ENCODE data around the gene NSRP1.
A peak's percentile ranks its signal among the peaks of the same experiment; 100 is the strongest.

NSRP1 gene

DNA sequence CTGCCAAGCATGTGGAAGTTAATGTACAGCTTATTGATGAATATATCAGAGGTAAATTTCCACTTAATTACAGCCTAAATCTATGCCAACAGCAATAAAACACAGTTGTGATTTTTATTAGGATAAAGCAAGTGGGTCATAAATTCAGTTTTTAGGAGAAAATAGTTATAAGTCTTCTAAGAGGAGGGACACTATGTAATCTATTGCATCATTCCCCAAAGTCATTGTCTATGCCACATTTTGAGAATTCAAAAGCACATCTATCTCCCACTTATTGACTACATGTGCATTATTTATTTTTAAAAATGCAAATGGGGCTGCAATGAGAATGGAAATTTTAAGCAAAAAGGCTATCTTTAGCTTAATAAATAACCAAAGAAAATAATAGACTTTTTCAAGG is 23.7 kb upstream of the NSRP1 start:
- Histone ChIP-seq H3K79me2 (ENCODE audit: insufficient read depth, low read length) (no peaks in the 10 kb centered on the region), H3K9me2 (replicated peaks; ENCODE audit: low read depth, low read length) (no peaks in the 10 kb centered on the region), H3K9me3 (ENCODE audit: insufficient read depth, low read depth, low read length) (no peaks in the 10 kb centered on the region), H3K9ac (ENCODE audit: low read depth, low read length, poor library complexity, severe bottlenecking) (no peak overlapping the region), H3K4me1 (ENCODE audit: insufficient read depth, low read length, poor library complexity, severe bottlenecking) (peaks cover 6% of the 10 kb centered on the region), H3K4me2 (ENCODE audit: low read depth, low read length, poor library complexity, severe bottlenecking) (no peak overlapping the region), H3K27me3 (ENCODE audit: insufficient read depth, low read length, poor library complexity, severe bottlenecking) (no peaks in the 10 kb centered on the region), H3F3A (ENCODE audit: low read depth) (no peaks in the 10 kb centered on the region), H3K36me3 (ENCODE audit: insufficient read depth, low read length) (no peaks in the 10 kb centered on the region), H3K4me3 (ENCODE audit: low read length, poor library complexity, severe bottlenecking) (no peak overlapping the region), H4K20me1 (ENCODE audit: insufficient read depth, low read length, poor library complexity, severe bottlenecking) (no peaks in the 10 kb centered on the region), H2AFZ (ENCODE audit: low read length) (peak overlapping the region; percentile 81)
- no peak for TF ChIP-seq EZH2phosphoT487 (IDR thresholded peaks at IDR 0.05; ENCODE audit: borderline replicate concordance)
- TF ChIP-seq, protein P1, sequence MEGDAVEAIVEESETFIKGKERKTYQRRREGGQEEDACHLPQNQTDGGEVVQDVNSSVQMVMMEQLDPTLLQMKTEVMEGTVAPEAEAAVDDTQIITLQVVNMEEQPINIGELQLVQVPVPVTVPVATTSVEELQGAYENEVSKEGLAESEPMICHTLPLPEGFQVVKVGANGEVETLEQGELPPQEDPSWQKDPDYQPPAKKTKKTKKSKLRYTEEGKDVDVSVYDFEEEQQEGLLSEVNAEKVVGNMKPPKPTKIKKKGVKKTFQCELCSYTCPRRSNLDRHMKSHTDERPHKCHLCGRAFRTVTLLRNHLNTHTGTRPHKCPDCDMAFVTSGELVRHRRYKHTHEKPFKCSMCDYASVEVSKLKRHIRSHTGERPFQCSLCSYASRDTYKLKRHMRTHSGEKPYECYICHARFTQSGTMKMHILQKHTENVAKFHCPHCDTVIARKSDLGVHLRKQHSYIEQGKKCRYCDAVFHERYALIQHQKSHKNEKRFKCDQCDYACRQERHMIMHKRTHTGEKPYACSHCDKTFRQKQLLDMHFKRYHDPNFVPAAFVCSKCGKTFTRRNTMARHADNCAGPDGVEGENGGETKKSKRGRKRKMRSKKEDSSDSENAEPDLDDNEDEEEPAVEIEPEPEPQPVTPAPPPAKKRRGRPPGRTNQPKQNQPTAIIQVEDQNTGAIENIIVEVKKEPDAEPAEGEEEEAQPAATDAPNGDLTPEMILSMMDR (conservative IDR thresholded peaks at IDR 0.05; ENCODE audit: low read length): no peak

DNA sequence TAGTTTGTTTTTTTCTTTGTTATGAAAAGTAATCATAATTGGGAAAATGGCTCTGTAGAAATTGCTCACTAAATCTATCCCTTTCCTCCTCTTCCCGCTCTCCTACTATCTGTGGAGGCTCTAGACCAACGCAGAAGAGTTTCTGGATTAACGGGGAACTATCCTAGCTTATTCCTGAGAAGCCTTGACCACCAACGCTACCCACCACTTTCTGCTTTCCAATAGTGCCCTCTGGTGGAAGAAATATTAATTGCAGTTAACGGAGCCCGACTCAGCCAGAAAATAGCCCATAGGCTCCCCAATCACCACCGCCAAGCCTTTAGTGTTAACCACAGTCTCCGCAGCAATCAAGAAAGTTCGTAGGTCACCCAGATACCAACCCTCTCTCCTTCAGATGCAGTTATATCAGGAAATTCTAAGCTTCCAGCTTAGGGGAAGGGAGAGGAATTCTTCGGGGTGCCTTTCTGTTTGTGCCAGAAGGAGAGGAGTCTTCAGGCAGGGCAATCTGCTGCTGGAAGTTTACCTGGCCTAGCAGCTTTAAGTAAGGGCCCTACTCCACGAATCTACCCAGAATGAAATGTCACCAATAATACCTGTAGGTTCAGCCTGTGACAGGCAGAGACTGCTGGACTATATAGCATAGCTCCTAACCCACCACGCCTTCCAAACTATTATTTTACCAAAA is 23.0 kb upstream of the NSRP1 start:
- Histone ChIP-seq H2AFZ (ENCODE audit: low read length) (peak overlapping the region; percentile 81), H3K9me2 (replicated peaks; ENCODE audit: low read depth, low read length) (no peaks in the 10 kb centered on the region), H4K20me1 (ENCODE audit: insufficient read depth, low read length, poor library complexity, severe bottlenecking) (no peaks in the 10 kb centered on the region), H3K4me1 (ENCODE audit: insufficient read depth, low read length, poor library complexity, severe bottlenecking) (peaks cover 6% of the 10 kb centered on the region), H3K9me3 (ENCODE audit: insufficient read depth, low read depth, low read length) (no peaks in the 10 kb centered on the region), H3K4me2 (ENCODE audit: low read depth, low read length, poor library complexity, severe bottlenecking) (peak overlapping the region; percentile 5), H3K27me3 (ENCODE audit: insufficient read depth, low read length, poor library complexity, severe bottlenecking) (no peaks in the 10 kb centered on the region), H3K9ac (ENCODE audit: low read depth, low read length, poor library complexity, severe bottlenecking) (no peak overlapping the region), H3K79me2 (ENCODE audit: insufficient read depth, low read length) (no peaks in the 10 kb centered on the region), H3K36me3 (ENCODE audit: insufficient read depth, low read length) (no peaks in the 10 kb centered on the region), H3K4me3 (ENCODE audit: low read length, poor library complexity, severe bottlenecking) (no peak overlapping the region), H3F3A (ENCODE audit: low read depth) (no peaks in the 10 kb centered on the region)
- no peak for TF ChIP-seq EZH2phosphoT487 (IDR thresholded peaks at IDR 0.05; ENCODE audit: borderline replicate concordance)
- TF ChIP-seq, protein P1 (conservative IDR thresholded peaks at IDR 0.05; ENCODE audit: low read length): peak; percentile 93

DNA sequence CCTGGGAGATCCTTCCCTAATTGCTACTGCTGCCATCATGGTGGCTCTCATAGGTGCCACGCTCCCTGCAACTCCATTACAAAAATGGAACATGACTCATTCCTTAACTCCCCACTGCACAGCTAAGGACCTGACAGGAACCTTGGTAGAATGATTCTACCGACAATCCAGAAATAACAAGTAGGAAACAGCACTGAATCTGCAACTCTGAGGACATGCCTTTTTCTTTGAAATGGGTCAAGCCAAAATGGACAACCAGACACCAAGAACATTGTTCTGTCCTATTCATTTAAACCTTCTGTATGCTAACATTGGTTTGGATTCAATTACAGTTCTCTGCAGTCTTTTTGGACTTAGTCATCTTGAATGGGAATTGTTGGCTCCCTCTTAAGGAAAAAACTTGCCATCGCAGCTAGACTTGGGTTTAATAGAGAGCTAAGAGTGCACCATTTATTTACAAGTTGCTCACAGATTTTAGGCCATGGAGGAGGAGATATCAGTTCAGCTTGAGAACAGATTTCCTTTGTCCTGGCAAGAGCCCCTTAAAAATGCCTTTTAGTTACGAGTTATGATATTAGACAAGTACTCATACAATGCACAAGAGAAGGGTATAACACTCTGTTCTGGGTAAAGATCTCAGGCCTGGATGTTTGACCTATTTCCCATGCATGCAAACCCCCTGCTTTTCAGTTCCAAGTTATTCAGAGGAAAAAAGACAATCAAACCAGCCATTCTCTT is 20.9 kb upstream of the NSRP1 start:
- Histone ChIP-seq H2AFZ (ENCODE audit: low read length) (0 out of 2 replicates have a peak overlapping the region, but pooled peaks have one; percentile 31), H3K9me3 (ENCODE audit: insufficient read depth, low read depth, low read length) (no peaks in the 10 kb centered on the region), H3K36me3 (ENCODE audit: insufficient read depth, low read length) (no peaks in the 10 kb centered on the region), H3K4me3 (ENCODE audit: low read length, poor library complexity, severe bottlenecking) (no peak overlapping the region), H4K20me1 (ENCODE audit: insufficient read depth, low read length, poor library complexity, severe bottlenecking) (no peaks in the 10 kb centered on the region), H3K9me2 (replicated peaks; ENCODE audit: low read depth, low read length) (no peaks in the 10 kb centered on the region), H3K4me2 (ENCODE audit: low read depth, low read length, poor library complexity, severe bottlenecking) (no peak overlapping the region), H3K79me2 (ENCODE audit: insufficient read depth, low read length) (no peaks in the 10 kb centered on the region), H3F3A (ENCODE audit: low read depth) (no peaks in the 10 kb centered on the region), H3K27me3 (ENCODE audit: insufficient read depth, low read length, poor library complexity, severe bottlenecking) (no peaks in the 10 kb centered on the region), H3K4me1 (ENCODE audit: insufficient read depth, low read length, poor library complexity, severe bottlenecking) (peaks cover 6% of the 10 kb centered on the region), H3K9ac (ENCODE audit: low read depth, low read length, poor library complexity, severe bottlenecking) (no peak overlapping the region)
- TF ChIP-seq, protein P1 (conservative IDR thresholded peaks at IDR 0.05; ENCODE audit: low read length): peak; percentile 77
- no peak for TF ChIP-seq EZH2phosphoT487 (IDR thresholded peaks at IDR 0.05; ENCODE audit: borderline replicate concordance)

Data from Loucy (cell line).